Thoracic aorta (tissue), 2 donors: Measurements from ENCODE around the gene ICA1. TPM values are rescaled to one million over a fixed set of nuclear protein-coding genes. Genes with fewer than 3 reads are reported as not detected.

ENCODE experiments used
- ATAC-seq: fragments of 150-250 bp; one replicate; pipeline ENCODE4 v1.8.0; 2017; ENCODE audit warnings: low read depth; ENCODE audit not compliant: insufficient number of reproducible peaks, low FRiP score
- DNase-seq: peaks from one replicate; pipeline ENCODE4 v3.0.0-alpha.2; 2020; ENCODE audit warnings: low spot score
- H3K27ac ChIP-seq, 2 donors: fragments of 200-600 bp; sonication (generic); 1 replicate in 1 of 2; 2 replicates in 1 of 2; pipeline ENCODE4 v1.5.1; 2016; ENCODE audit warnings: mild to moderate bottlenecking in 2 of 2, moderate library complexity in 2 of 2
- H3K27me3 ChIP-seq: fragments of 200-600 bp; sonication (generic); replicated peaks from 2 replicates; pipeline ENCODE4 v1.6.0; 2016; ENCODE audit warnings: mild to moderate bottlenecking; ENCODE audit not compliant: insufficient read depth
- H3K36me3 ChIP-seq: fragments of 200-600 bp; sonication (generic); one replicate; pipeline ENCODE4 v1.5.1; 2016
- H3K4me1 ChIP-seq, 2 donors: fragments of 200-600 bp; sonication (generic); 1 replicate in 1 of 2; 2 replicates in 1 of 2; pipeline versions ENCODE4 v1.5.1 to v1.6.0; 2016; ENCODE audit warnings: low read depth in 2 of 2, mild to moderate bottlenecking in 1 of 2; ENCODE audit not compliant: control insufficient read depth in 1 of 2
- H3K4me3 ChIP-seq: fragments of 200-600 bp; sonication (generic); 2 replicates; pipeline ENCODE4 v1.5.1; 2016; ENCODE audit warnings: mild to moderate bottlenecking
- H3K9me3 ChIP-seq: fragments of 200-600 bp; sonication (generic); 2 replicates; pipeline ENCODE4 v1.5.1; 2016
- total RNA-seq, 2 donors: library from RNA; depleted of rRNA; stranded (reverse); fragments of >200 nt; gene quantifications; one replicate each; pipeline versions ENCODE4 v1.1.0 to v1.2.3, GENCODE V29; 2016
- TF ChIP-seq, protein P1 (sequence below): fragments of 200-600 bp; sonication (generic); IDR thresholded peaks from one replicate; pipeline ENCODE4 v1.5.1; 2019; ENCODE audit warnings: antibody characterized with exemption

The ICA1 gene
- total RNA-seq, 2 donors from 2014 or later, result 6.6 to 9.9 TPM

DNA sequence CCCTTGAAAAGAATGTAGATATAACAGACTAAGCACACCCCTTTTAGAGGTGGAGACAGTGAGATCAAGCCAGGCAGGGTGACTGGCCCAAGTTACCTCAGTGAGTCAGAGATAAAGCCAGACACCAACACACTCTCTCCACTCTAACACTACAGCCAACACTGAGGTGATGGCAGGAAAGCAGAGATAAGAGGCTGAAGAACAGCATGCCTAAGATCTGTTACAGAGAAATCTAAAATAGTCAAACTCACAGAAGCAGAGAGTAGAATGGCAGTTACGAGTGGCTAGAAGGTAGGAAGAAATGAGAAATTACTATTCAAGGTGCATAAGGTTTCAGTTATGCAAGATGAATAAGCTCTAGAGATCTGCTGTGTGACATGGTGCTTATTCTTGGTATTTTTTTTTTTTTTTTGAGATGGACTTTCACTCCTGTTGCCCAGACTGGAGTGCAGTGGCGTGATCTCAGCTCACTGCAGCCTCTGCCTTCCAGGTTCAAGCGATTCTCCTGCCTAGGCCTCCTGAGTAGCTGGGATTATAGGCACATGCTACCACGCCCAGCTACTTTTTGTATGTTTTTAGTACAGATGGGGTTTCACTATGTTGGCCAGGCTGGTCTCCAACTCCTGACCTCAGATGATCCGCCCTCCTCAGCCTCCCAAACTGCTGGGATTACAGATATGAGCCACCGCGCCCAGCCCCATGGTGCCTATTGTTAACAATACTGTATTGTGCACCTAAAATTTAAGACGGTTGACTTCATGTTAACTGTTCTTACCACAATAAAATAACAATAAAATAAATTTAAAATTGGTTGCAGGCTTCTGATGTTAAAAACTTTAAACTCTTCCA, 28.7 kb downstream of the ICA1 start:
- ATAC-seq (no peak), DNase-seq (no peak)
- H3K9me3 ChIP-seq, result no peaks in the 10 kb centered on the region
- TF ChIP-seq, protein P1, sequence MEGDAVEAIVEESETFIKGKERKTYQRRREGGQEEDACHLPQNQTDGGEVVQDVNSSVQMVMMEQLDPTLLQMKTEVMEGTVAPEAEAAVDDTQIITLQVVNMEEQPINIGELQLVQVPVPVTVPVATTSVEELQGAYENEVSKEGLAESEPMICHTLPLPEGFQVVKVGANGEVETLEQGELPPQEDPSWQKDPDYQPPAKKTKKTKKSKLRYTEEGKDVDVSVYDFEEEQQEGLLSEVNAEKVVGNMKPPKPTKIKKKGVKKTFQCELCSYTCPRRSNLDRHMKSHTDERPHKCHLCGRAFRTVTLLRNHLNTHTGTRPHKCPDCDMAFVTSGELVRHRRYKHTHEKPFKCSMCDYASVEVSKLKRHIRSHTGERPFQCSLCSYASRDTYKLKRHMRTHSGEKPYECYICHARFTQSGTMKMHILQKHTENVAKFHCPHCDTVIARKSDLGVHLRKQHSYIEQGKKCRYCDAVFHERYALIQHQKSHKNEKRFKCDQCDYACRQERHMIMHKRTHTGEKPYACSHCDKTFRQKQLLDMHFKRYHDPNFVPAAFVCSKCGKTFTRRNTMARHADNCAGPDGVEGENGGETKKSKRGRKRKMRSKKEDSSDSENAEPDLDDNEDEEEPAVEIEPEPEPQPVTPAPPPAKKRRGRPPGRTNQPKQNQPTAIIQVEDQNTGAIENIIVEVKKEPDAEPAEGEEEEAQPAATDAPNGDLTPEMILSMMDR, result no peak
- H3K36me3 ChIP-seq, result no peaks in the 10 kb centered on the region
- H3K27ac ChIP-seq, result no peak overlapping the region
- no peaks in the 10 kb centered on the region for H3K27me3 ChIP-seq
- no peaks in the 10 kb centered on the region for H3K4me1 ChIP-seq
- no peak overlapping the region for H3K4me3 ChIP-seq

DNA sequence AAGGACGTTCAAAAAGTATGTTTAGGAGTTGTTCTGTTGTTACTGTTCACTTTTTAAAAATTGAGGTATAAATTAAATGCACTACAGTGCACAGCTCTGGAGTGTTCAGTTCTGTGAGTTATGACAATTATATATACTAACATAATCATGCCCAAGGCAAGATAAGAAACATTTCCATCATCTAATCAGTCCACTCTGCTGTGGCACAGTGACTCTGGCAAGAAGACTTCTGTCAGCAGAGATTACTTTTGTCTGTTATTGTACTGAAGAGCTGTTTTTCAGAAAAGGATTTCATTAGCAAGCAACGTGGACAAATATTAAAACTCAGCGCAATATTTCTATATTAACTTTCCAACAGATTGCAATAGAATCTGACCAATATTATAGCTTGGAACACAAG, 32.0 kb downstream of the ICA1 start:
- H3K4me3 ChIP-seq, result no peak overlapping the region
- ATAC-seq (no peak), DNase-seq (no peak)
- H3K27me3 ChIP-seq, result no peaks in the 10 kb centered on the region
- H3K27ac ChIP-seq, result no peak overlapping the region
- H3K4me1 ChIP-seq, result no peaks in the 10 kb centered on the region
- H3K9me3 ChIP-seq, result no peaks in the 10 kb centered on the region
- H3K36me3 ChIP-seq, result no peaks in the 10 kb centered on the region
- TF ChIP-seq, protein P1, result no peak

DNA sequence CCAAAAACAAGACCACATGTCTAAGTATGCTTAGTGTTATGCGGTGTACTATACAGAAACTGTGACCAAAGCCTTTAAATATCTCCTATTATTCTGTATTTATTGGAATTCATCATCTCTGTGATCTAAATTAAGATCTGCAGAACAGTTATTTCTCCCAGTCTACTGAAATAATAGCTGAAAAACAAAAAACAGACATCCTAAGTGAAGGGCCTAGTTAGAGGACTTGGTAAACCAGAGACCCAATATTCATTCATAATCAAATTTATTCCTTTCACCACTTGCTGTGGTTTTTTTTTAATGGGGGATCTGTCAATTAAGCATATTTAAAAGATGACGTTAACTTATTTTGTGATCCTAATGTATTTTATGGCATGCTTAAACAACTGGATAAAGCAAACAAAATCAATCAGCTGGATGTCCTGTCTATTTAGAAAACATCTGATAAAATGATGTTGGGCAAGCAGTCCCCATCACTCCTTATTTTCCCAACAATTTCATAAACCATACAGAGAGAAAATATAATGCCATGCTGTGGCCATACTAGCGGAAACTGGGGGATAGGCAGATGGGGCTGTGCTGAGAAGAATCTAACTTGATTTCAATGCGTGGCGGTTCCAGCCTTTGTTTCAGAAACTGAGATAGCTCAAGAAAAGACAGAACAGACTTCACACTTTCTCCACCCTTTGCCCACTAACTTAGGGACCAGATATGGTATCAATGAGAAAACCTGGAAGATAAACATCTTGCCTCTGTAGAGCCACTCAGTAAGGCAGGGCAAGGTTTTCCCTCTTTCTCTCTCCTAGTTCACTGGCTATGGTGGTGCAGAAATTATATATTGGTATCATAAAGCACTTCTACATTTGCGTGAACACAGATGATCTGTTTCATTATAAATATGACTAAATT, 32.9 kb downstream of the ICA1 start:
- Histone ChIP-seq H3K36me3 (no peaks in the 10 kb centered on the region), H3K27me3 (no peaks in the 10 kb centered on the region), H3K27ac (no peak overlapping the region), H3K4me3 (no peak overlapping the region), H3K4me1 (no peaks in the 10 kb centered on the region), H3K9me3 (no peaks in the 10 kb centered on the region)
- DNase-seq (no peak), ATAC-seq (no peak)
- TF ChIP-seq, protein P1, result no peak

DNA sequence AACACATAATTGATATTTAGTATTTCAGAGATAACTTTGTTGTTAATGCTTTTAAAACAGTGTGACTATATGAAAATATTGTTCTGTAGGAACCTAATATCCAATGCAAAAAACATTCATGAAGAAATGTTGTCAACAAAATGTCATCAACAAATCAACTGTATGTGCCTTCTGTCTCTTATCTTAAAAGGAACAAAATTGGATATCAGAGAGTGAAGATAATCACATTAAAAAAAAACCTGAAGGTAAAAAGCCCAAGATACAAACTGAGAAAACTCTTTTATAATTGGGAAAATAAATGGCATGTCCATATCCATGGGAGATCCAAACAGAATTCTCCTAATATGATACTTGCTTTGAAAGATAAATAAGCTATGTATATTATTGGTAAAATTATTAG, 33.9 kb downstream of the ICA1 start:
- no peaks in the 10 kb centered on the region for H3K9me3 ChIP-seq
- TF ChIP-seq, protein P1, result no peak
- H3K27me3 ChIP-seq, result no peaks in the 10 kb centered on the region
- H3K4me1 ChIP-seq, result no peaks in the 10 kb centered on the region
- ATAC-seq (no peak), DNase-seq (no peak)
- no peaks in the 10 kb centered on the region for H3K36me3 ChIP-seq
- no peak overlapping the region for H3K27ac ChIP-seq
- no peak overlapping the region for H3K4me3 ChIP-seq

DNA sequence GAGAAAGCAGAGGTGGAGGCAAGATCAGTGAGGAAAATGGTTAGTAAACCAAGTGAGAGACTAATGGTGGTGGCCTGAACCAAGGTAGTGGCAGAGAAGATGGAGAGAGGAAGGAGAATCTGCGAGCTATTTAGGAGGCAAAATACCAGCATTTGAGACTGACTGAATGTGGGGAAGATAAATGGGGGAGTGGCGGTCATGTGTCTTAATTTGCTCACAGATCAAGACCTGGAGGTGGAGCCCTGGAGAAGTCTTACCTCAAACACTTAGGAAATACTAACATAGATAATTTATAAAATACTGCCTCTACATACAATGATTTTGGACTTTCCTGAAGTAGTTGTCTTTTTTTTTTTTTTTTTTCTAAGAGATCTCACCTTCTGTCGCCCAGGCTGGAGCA, 34.7 kb downstream of the ICA1 start:
- no peak overlapping the region for H3K27ac ChIP-seq
- no peaks in the 10 kb centered on the region for H3K27me3 ChIP-seq
- H3K4me3 ChIP-seq, result no peak overlapping the region
- DNase-seq, result no peak
- no peaks in the 10 kb centered on the region for H3K9me3 ChIP-seq
- no peaks in the 10 kb centered on the region for H3K36me3 ChIP-seq
- TF ChIP-seq, protein P1, result no peak
- no peaks in the 10 kb centered on the region for H3K4me1 ChIP-seq
- no peak for ATAC-seq
